Measurements from ENCODE around the gene CARD10. TPM values are rescaled to one million over a fixed set of nuclear protein-coding genes. Genes with fewer than 3 reads are reported as not detected.
A peak's percentile ranks its signal among the peaks of the same experiment; 100 is the strongest.

Gene CARD10
- polyA plus RNA-seq, 1 donor from 2014 or later = not detected

GRCh38 chr22:37505565-37505964, 13.7 kb downstream of the CARD10 start:
- H3K27me3 Mint-ChIP-seq = peaks cover 13% of the 10 kb centered on the region
- peaks cover 0 to 4% (median 0%) of the 10 kb centered on the region in 3 donors for H3K4me1 Mint-ChIP-seq
- H3K9me3 Mint-ChIP-seq = no peaks in the 10 kb centered on the region
- H3K36me3 Mint-ChIP-seq = no peaks in the 10 kb centered on the region
- no peak overlapping the region for H3K27ac Mint-ChIP-seq
- H3K4me3 Mint-ChIP-seq = no peak overlapping the region

- Mint-ChIP-seq H3K4me3 (no peak overlapping the region), H3K4me1 (peaks cover 0 to 5% (median 0%) of the 10 kb centered on the region in 3 donors), H3K27ac (peak overlapping the region in 1 of 3 donors; percentile 57), H3K36me3 (no peaks in the 10 kb centered on the region), H3K27me3 (peaks cover 16% of the 10 kb centered on the region), H3K9me3 (no peaks in the 10 kb centered on the region)
Observed at GRCh38 chr22:37504964-37505363, 14.3 kb downstream of the CARD10 start.

GRCh38 chr22:37503850-37504249, 15.4 kb downstream of the CARD10 start:
- Mint-ChIP-seq H3K27me3 (peaks cover 18% of the 10 kb centered on the region), H3K36me3 (no peaks in the 10 kb centered on the region), H3K4me3 (no peak overlapping the region), H3K9me3 (no peaks in the 10 kb centered on the region), H3K27ac (peak overlapping the region in 2 of 3 donors; percentile 62 to 63), H3K4me1 (peaks cover 0 to 5% (median 0%) of the 10 kb centered on the region in 3 donors)

GRCh38 chr22:37503183-37503683, 16.0 kb downstream of the CARD10 start:
- Mint-ChIP-seq H3K36me3 (no peaks in the 10 kb centered on the region), H3K4me1 (peaks cover 0 to 8% (median 0%) of the 10 kb centered on the region in 3 donors), H3K9me3 (no peaks in the 10 kb centered on the region), H3K27ac (peak overlapping the region in 1 of 3 donors; percentile 62), H3K27me3 (peaks cover 22% of the 10 kb centered on the region), H3K4me3 (no peak overlapping the region)

- Mint-ChIP-seq H3K27me3 (peaks cover 17% of the 10 kb centered on the region), H3K4me3 (no peak overlapping the region), H3K27ac (no peak overlapping the region), H3K36me3 (no peaks in the 10 kb centered on the region), H3K9me3 (no peaks in the 10 kb centered on the region), H3K4me1 (peaks cover 0 to 8% (median 3%) of the 10 kb centered on the region in 3 donors)
Observed at GRCh38 chr22:37502342-37503182, 16.7 kb downstream of the CARD10 start.

- H3K36me3 Mint-ChIP-seq = no peaks in the 10 kb centered on the region
- H3K4me1 Mint-ChIP-seq = peaks cover 0 to 8% (median 3%) of the 10 kb centered on the region in 3 donors
- peaks cover 22% of the 10 kb centered on the region for H3K27me3 Mint-ChIP-seq
- no peaks in the 10 kb centered on the region for H3K9me3 Mint-ChIP-seq
- H3K4me3 Mint-ChIP-seq = no peak overlapping the region
- no peak overlapping the region for H3K27ac Mint-ChIP-seq
Observed at GRCh38 chr22:37501610-37502341, 17.4 kb downstream of the CARD10 start.

- Mint-ChIP-seq H3K4me3 (no peak overlapping the region), H3K27ac (no peak overlapping the region), H3K36me3 (no peaks in the 10 kb centered on the region)
Observed at GRCh38 chr22:37500745-37501609, 18.2 kb downstream of the CARD10 start.

GRCh38 chr22:37499789-37500540, 19.2 kb downstream of the CARD10 start:
- Mint-ChIP-seq H3K27ac (no peak overlapping the region), H3K9me3 (no peaks in the 10 kb centered on the region), H3K27me3 (peaks cover 27% of the 10 kb centered on the region), H3K4me3 (peak overlapping the region in 1 of 4 donors; percentile 57), H3K36me3 (no peaks in the 10 kb centered on the region), H3K4me1 (peaks cover 0 to 8% (median 3%) of the 10 kb centered on the region in 3 donors)

More at GRCh38 chr22:37500745-37501609, 18.2 kb downstream of the CARD10 start:
- Mint-ChIP-seq H3K27me3 (peaks cover 24% of the 10 kb centered on the region), H3K9me3 (no peaks in the 10 kb centered on the region), H3K4me1 (peaks cover 0 to 8% (median 3%) of the 10 kb centered on the region in 3 donors)

- peaks cover 0 to 8% (median 3%) of the 10 kb centered on the region in 3 donors for H3K4me1 Mint-ChIP-seq
- no peak overlapping the region for H3K27ac Mint-ChIP-seq
- no peaks in the 10 kb centered on the region for H3K9me3 Mint-ChIP-seq
- H3K4me3 Mint-ChIP-seq = peak overlapping the region in 1 of 4 donors; percentile 57
- H3K36me3 Mint-ChIP-seq = no peaks in the 10 kb centered on the region
- H3K27me3 Mint-ChIP-seq = peaks cover 26% of the 10 kb centered on the region
Observed at GRCh38 chr22:37499027-37499707, 20.0 kb downstream of the CARD10 start.

- H3K27me3 Mint-ChIP-seq = peaks cover 25% of the 10 kb centered on the region
- peak overlapping the region in 1 of 4 donors; percentile 54 for H3K4me3 Mint-ChIP-seq
- H3K36me3 Mint-ChIP-seq = no peaks in the 10 kb centered on the region
- H3K4me1 Mint-ChIP-seq = peaks cover 0 to 7% (median 7%) of the 10 kb centered on the region in 3 donors
- no peak overlapping the region for H3K27ac Mint-ChIP-seq
- no peaks in the 10 kb centered on the region for H3K9me3 Mint-ChIP-seq
Observed at GRCh38 chr22:37498289-37498909, 20.8 kb downstream of the CARD10 start.

GRCh38 chr22:37497062-37497599, 22.1 kb downstream of the CARD10 start:
- no peaks in the 10 kb centered on the region for H3K9me3 Mint-ChIP-seq
- H3K27ac Mint-ChIP-seq = no peak overlapping the region
- H3K4me3 Mint-ChIP-seq = peak overlapping the region in 1 of 4 donors; percentile 62
- peaks cover 26% of the 10 kb centered on the region for H3K27me3 Mint-ChIP-seq
- H3K36me3 Mint-ChIP-seq = no peaks in the 10 kb centered on the region
- H3K4me1 Mint-ChIP-seq = peaks cover 0 to 10% (median 7%) of the 10 kb centered on the region in 3 donors

- Mint-ChIP-seq H3K9me3 (no peaks in the 10 kb centered on the region), H3K27me3 (peaks cover 26% of the 10 kb centered on the region)
Observed at GRCh38 chr22:37496651-37497050, 22.6 kb downstream of the CARD10 start.

GRCh38 chr22:37493979-37494378, 25.2 kb downstream of the CARD10 start:
- Mint-ChIP-seq H3K27me3 (peaks cover 18% of the 10 kb centered on the region), H3K27ac (no peak overlapping the region), H3K4me1 (peaks cover 0 to 13% (median 7%) of the 10 kb centered on the region in 3 donors), H3K9me3 (no peaks in the 10 kb centered on the region), H3K36me3 (peaks cover 2% of the 10 kb centered on the region), H3K4me3 (peak overlapping the region in 1 of 4 donors; percentile 5)

More at GRCh38 chr22:37496651-37497050, 22.6 kb downstream of the CARD10 start:
- H3K36me3 Mint-ChIP-seq = no peaks in the 10 kb centered on the region
- H3K4me3 Mint-ChIP-seq = no peak overlapping the region
- no peak overlapping the region for H3K27ac Mint-ChIP-seq
- H3K4me1 Mint-ChIP-seq = peaks cover 0 to 12% (median 8%) of the 10 kb centered on the region in 3 donors

Data from IgD-negative memory B cell (primary cell).